HG02798 (cell line): ENCODE results near the gene GRIK5.
"Not testable (repeated sequence)": the region's sequence is repeated elsewhere in the genome, so short reads cannot be mapped to it uniquely, and the experiment has no call there.

ENCODE experiments used
- ATAC-seq: cut with Tn5 transposase; IDR thresholded peaks from one replicate; pipeline ENCODE4 v1.9.1; 2021; ENCODE audit warnings: mild to moderate bottlenecking; ENCODE audit not compliant: unreplicated experiment, poor library complexity

GRIK5 gene

DNA sequence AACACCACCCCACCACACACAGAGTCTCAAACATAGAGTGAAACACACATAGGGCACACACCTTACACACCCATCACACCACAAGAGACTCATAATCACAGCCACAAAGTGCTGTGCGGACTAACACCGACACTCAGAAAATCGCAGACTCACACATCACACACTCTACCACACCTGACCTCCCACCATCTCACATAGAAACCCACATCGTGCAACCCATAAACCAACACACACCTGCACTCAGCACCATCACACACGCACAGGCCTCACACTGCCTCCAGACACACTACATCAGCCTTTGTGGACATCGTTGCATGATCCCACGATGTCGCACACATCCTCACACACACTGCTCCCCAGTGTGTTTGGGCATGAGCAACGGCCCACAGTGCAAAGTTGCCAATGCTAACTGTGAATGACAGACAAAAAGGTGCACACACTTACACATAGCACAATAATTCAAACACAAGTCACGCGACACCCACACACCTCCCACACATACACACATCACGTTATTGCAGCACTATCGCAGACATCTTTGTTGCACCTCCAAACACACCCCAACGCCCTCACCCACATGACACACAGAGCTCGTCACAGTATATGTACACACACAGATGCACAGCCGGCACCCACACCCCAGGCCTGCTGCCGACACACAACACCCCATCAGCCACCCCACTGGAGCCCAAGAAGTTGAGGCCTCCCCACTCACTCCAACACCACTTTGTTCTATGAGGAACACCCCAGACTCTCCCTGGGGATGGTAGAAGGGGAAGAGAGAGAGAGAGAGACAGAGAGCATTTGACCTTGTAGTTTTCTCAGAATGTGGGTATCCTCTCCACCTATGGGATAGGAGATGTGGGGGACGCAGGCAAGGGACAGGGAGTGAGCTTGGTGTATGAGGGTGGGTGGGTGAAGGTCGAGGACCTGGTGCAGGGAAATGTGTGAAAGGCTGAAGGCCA, 74.7 kb downstream of the GRIK5 start:
- no peak for ATAC-seq

DNA sequence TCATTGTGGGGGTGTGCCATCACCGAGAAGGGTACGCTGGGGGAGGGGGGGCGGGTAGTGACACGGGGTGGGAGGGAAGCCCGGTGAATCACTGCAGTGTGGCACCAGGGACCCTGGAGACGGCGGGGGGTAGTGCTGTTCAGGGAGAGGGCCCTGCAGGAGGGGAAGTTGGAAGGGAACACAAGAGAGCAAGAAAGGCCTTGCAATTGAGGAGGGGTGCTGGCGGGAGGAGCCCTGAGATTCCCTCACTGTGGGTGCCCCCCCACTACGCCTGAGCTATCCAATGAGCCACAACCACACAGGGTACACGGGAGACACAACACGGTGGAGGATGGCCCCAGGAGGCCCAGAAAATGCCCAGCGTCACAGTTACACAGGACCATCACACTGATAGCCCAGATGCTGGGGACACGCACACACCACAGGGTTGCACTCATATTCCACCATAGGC, 75.5 kb downstream of the GRIK5 start:
- ATAC-seq = no peak

DNA sequence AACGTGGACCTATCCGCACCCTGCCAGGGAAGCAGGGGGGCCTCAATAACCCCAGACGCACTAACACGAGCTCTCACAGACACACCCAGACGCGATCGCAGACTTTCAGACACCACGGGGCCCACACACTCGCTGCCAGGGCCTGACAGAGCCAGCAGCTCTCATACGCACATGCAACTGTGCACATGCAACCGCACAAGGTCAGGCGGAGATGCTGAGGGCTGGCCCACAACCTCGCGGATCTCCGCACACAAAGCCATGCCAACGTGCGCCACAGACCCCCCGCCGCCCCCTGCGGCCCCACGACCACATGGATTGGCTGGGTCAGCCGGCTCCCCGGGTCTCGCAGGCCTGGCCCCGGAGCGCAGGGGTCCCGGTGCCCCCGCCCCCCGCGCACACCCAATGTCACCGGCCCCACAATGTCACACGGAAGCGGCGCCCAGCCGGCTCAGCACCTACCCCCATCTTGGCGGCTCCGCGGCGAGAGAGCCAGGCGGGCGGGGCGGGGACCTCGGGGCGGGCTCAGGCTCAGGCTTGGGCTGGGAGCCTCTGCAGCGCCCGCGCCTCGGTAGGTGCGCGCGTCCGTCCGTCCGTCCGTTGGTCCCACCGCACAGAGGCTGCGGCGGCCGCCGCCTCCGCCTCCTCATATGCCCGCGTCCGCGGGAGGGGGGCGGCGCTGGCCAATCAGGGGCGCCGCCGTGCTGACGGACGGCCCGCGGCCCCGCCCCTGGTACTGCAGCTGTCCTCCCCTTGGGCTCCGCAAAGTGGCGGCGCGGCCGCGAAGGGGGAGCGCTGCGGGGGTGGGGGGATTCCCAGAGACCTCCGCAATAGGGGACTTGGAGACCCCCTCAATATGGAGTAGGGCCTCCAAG, 76.2 kb downstream of the GRIK5 start, which contains the start of gene ATP1A3:
Gene ATP1A3 (minus strand): TSS at position 619 of the 872 bp plus-strand sequence. CDS start 154 bp downstream, at position 465.
- ATAC-seq = peak; percentile 64

DNA sequence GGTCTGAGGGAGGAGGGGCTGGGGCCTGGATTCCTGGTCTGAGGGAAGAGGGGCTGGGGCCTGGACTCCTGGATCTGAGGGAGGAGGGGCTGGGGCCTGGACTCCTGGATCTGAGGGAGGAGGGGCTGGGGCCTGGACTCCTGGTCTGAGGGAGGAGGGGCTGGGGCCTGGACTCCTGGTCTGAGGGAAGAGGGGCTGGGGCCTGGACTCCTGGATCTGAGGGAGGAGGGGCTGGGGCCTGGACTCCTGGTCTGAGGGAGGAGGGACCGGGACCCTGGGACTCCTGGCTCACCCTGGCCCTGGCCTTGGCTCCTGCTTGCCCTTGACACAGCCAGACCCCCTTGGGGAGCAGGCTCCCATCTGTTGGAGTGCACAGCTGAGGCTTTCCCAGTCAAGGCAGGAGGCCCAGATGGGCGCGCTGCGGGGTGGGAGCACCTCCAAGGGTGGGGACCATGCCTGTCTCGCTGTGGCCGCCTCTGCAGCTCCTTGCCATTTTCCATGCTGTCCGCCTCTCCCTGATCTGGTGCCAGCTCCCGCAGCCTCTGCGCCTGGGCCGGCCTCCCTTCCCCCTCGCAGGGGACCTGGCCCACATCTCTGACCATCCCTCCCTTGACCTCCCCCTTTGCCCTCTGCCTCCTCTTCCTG, 78.0 kb downstream of the GRIK5 start:
- not testable (repeated sequence) for ATAC-seq

DNA sequence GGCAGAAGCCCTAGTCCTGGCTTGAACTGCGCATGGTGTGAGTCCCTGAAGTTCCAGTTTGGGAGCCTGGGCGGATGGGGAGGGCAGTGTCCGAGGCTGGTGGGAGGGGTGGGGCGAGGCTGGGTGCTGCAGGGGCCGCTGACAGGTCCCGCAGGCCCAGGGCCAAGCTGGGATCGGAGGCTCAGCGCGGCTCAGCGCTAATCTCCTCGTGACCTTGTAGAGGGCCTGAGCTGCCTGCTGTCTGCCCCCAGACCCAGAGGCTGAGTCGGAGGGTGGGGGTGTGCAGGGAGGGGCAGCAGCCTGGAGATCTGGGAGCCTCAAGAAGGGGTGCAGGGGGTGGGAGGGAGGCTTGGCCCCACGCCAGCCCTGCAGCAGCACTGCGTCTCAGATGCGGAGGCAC, 79.0 kb downstream of the GRIK5 start:
- no peak for ATAC-seq

DNA sequence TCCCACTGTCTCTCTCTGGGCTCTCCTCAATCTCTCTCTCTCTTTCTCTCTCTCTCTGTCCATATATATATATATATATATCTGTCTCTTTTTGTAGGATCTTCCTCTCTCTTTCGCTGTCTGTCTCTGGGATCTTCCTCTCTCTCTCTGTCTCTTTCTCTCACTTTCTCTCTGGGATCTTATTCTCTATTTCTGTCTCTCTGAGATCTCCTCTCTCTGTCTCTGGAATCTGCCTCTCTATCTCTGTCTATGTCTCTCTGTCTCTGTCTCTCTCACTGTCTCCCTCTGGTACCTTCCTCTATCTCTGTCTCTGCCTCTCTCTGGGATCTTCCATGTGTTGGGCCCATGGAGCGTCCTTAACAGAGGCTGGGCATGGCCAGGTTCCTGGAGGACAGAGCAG, 79.4 kb downstream of the GRIK5 start:
- ATAC-seq = no peak

DNA sequence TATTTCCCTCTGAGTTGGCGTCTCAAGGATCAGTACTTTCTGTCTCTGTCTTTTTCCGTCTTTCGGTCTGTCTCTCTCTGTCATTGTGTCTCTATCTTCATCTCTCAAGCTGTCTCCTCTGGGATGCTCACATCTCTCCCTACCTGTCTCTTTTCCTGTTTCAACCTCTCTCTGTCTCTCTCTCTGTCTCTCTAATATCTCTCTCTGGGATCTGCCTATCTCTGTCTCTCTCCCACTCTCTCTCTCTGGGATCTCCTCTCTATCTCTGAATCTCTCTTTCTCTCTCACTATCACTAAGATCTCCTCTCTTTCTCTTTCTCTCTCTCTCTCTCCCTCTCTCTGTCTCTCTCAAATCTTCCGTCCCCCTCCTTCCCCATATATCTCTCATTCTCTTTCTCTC, 80.0 kb downstream of the GRIK5 start:
- ATAC-seq = no peak

DNA sequence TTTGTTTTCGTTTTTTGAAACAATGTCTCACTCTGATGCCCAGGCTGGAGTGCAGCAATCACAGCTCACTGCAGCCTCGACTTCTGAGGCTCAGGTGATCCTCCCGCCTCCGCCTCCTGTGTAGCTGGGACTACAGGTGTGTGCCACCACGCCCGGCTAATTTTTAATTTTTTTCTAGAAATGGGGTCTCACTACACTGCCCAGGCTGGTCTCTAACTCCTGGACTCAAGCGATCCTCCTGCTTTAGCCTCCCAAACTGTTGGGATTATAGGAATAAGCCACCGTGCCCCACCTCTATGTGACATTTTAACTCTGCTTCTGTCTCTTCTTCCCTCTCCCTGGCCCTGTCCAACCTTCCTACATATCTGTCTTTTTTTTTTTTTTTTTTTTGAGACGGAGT, 81.1 kb downstream of the GRIK5 start:
- ATAC-seq = no peak

DNA sequence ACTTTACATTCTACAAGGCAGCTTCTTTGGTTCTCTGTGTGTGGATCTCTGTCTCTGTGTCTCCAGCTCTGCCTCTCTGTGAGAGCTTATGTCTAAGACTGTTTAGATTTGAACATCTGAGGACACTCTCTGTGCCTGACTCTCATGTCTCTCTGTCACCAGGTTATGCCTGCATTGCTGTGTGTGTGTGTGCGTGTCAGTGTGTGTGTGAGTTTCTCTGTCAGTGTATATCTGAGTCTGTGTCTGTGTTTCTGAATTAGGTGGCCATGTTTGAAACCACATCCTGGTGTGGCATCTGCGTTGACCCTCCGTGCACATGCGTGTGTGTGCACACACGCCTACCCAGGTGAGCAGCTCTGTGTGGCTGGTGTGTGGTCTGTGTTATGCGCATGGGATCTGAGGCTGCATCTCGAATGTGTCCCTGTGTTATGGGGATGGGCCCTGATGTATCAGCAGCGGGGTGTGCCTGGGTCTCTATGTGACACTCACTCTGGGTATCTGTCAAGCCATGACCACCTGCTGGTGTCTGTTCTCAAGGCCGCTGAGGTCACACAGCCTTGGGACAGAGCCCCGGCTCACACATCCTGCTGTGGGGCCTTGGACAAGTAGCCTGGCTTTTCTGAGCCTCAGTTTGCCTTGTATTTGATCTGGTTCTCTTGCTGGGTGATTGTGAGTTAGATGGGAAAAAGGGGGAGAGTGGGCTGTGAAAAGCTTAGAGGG, 82.7 kb downstream of the GRIK5 start:
- no peak for ATAC-seq

DNA sequence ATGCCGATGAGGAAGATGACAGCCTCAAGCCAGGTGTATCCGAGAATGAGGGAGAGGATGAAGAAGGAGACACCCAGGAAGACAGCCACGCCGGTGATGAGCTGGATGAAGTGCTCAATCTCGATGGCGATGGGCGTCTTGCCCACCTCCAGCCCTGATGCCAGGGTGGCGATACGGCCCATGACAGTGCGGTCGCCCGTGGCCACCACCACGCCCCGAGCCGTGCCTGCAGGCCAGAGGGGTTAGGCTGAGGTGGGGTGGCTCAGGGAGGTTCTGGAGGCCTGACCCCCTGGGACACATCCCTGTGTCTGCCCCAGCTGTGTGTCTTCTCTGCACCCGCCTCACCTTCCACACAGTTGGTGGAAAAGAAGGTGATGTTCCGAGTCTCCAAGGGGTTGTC, 85.0 kb downstream of the GRIK5 start:
- no peak for ATAC-seq

DNA sequence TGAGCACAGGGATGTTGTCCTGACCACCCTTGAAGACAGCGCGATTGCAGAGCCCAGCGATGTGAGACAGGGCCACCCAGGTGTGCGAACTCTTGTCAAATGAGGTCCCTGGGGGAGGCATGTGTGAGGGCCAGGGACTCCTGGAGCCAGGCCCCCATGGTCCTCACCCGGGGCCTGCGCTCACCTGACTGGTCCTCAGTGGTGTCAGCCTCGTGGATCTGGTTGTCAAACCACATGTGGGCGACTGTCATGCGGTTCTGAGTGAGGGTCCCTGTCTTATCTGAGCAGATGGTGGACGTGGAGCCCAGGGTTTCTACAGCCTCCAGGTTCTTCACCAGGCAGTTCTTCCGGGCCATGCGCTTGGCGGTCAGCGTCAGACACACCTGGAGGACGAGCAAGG, 88.3 kb downstream of the GRIK5 start:
- no peak for ATAC-seq

DNA sequence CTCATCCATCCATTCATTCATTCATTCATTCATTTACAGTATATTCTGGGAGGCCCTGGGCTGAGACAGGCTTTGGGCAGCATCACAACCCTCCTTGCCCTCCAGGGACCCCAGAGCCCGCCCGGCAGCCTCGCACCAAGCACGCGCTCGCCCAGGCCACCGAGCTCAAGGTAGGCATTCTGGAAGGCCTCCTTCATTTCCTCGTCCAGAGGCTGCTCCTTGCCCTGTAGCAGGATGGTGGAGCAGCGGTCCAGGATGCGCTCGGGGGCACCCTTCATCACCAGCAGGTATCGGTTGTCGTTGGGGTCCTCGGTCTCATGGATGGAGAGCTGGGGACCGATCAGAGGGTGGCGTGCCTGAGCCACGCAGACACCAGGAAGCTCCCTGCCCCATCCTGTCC, 91.5 kb downstream of the GRIK5 start:
- no peak for ATAC-seq

DNA sequence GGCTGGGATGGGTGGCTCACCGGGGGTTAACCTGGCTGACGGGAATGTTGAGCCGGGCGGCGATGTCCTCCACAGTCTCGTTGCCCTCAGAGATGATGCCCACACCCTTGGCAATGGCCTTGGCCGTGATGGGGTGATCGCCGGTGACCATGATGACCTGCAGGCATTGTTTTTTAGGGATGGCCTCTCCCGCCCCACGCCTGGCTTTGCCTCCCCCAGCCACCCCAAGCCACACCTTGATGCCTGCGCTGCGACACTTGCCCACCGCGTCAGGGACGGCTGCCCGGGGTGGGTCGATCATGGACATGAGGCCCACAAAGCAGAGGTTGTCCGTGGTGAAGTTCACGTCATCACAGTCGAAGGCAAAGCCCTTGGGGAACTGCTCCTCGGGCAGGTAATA, 92.1 kb downstream of the GRIK5 start:
- ATAC-seq = no peak

DNA sequence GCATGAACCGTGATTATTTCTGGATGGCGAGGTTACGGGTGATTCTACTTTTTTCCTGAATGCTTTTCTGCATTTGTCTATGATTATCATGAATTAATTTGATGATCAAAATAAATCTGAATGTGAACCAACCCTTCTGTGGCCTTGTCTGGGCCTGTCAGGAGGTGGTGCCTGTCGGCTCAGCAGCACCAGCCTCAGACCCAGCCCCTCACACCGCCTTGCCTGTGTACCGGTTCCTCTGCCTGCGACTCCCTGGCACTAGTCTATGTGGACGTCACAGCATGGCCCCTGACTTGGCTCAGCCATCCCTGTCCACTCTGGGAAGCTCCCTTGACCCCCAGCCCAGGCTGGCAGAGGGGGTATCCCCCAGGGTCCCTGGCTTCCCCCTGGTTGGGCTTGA, 95.4 kb downstream of the GRIK5 start:
- no peak for ATAC-seq

DNA sequence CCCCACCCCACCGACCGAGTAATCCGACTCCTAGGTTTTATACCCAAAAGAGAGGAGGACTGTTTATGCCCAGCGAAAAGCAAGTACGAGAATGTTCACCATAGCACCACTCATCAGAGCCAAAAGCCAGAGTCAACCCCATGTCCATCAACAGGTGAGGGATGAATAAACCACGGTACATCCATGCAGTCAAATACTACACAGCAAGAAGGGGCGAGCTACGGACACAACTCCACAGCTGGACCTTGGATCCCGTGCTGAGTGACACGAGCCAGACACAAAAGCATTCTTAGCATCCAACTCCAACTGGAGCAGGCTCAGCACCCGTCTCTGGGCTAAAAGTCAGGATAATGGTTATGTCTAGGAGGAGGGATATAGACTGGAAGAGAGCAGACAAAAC, 98.6 kb downstream of the GRIK5 start:
- ATAC-seq = no peak

DNA sequence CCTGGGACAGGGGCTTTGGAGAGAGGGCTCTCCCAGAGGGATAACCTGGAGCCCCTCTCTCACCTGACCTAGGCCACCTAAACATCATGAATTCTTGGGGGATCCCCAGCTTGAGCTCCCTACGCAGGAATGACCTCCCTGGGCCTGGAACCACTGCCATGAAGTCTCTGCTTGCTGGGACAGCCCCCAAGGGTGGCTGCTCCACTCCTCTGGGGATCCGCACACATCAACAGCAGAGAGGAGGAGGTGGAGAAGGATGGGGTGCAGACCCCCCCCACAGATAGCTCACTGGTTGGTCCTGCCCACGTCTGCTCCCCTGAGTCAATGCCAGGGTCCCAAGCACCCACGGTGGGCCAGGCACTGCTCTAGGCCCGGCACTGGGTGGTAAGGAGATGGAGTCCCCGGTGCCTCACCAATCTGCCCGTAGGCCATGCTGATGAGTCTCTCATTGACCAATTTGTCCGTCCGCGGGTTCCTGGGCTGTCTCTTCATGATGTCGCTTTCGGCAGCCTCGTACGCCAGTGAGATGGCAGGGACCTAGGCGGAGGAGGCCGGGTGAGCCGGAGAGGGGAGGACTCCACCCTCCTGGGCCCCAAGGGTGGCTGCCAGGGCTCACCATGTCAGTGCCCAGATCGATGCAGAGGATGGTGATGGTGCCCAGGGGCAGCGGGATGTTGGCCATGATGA, 100.1 kb downstream of the GRIK5 start:
- ATAC-seq = no peak

DNA sequence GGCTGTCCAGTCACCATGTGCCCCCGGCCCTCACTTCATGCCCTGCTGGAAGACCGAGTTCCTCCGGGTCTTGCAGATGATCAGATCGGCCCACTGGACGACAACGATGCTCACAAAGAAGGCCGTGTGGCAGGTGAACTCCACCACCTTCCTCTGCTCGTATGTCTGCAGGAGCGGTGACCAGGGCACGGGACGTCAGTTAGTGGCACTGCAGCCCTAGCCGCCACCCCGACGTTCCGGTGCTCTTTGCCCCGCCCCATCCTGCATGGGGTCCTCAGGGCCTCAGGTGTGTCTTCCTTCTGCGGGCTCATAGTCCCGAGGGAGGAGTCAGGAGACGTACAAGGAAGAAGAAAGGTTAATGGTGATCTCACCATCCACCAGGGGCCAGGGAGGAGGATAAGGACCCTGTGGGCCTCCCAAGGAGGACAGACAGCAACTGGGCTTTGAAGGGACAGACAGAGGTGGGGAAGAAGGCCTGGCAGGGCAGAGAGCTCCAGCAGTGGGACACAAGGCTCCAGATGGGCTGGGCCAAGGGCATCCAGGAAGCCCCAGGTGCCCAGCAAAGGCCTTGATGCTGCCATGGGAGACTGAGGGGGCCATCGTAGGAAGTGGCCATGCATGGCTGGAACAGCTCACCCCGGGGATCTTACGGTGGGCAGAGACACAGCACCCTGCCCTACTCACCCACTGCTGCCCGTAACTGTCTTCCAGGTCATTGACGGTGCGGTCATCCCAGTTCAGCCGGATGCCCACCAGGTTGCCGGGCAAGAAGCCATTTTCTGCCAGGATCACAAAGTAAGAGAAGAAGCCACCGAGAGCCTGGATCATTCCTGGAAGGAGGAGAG, 101.0 kb downstream of the GRIK5 start:
- no peak for ATAC-seq

DNA sequence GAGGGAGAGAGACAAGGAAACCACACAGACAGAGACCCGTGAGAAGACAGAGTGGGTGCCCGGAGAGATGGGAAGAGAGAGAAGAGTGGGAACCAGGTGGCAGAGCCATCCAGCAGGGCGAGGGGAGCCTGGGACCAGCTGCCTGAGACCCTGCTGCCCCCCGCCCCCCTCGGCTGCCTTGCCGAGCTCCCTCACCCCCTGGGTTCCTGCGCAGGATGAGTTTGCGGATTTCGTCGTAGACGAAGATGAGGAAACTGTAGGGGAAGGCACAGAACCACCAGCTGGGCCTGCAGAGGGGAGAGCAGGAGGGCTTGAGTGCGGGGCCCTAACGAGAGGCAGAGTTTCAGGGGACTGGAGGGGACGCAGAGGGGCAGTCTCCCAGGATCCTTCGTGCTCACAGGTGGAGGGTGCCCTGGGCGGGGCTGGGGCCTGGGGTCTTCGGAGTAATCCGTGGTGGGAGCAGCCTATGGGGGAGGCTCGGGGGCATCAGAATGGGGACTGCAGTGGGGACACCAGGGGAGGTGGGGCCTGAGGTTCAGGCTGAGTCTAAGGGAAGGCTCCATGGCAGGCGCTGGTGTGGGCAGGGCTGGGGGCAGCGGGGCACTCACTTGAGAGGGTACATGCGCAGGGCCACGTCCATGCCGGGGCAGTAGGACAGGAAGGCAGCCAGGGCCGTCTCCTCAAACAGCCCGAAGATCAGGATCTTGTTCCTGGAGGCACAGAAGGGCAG, 102.8 kb downstream of the GRIK5 start:
- no peak for ATAC-seq
